K562 (cell line): ENCODE measurements around the gene GPSM3. TPM values are rescaled to one million over a fixed set of nuclear protein-coding genes. Genes with fewer than 3 reads are reported as not detected.

Experiments used
- BCL6 ChIP-seq: fragments of 250-450 bp; sonication (Bioruptor Pico); IDR thresholded peaks from 2 replicates; pipeline ENCODE4 v1.4.0; 2020
- CREB1 ChIP-seq, 2 experiments: sonication (generic) in 1 of 2; formaldehyde crosslinking in 1 of 2; IDR thresholded peaks; 2 replicates each; pipeline versions ENCODE4 v1.6.1 to v1.8.0; 2012 to 2022; ENCODE audit warnings: inconsistent platforms in 1 of 2, mild to moderate bottlenecking in 1 of 2, missing genetic modification reagents in 1 of 2, moderate library complexity in 1 of 2
- EGR1 ChIP-seq: fragments of 450-650 bp; conservative IDR thresholded peaks from 2 replicates; pipeline ENCODE4 v1.6.1; 2017; ENCODE audit warnings: mild to moderate bottlenecking
- GTF2F1 ChIP-seq: IDR thresholded peaks from 2 replicates; pipeline ENCODE4 v1.6.1; 2011; ENCODE audit warnings: low read depth, low read length, improper control_type of control experiment
- ILF3 ChIP-seq: fragments of 450-650 bp; IDR thresholded peaks from 2 replicates; pipeline ENCODE4 v1.6.1; 2018; ENCODE audit warnings: antibody characterized with exemption, mild to moderate bottlenecking, moderate library complexity, borderline replicate concordance
- KAT8 ChIP-seq: fragments of 450-650 bp; IDR thresholded peaks from 2 replicates; pipeline ENCODE4 v1.6.1; 2016; ENCODE audit warnings: low read depth, mild to moderate bottlenecking
- NCOA6 ChIP-seq: fragments of 450-650 bp; IDR thresholded peaks from 2 replicates; pipeline ENCODE4 v1.6.1; 2017; ENCODE audit warnings: mild to moderate bottlenecking
- NR2F6 ChIP-seq: fragments of 450-650 bp; formaldehyde crosslinking; IDR thresholded peaks from 2 replicates; pipeline ENCODE4 v1.4.0; 2020; ENCODE audit warnings: mild to moderate bottlenecking
- POLR2A ChIP-seq: fragments of 450-650 bp; conservative IDR thresholded peaks from 2 replicates; pipeline ENCODE4 v1.6.1; 2016
- PPARD ChIP-seq: fragments of 250-450 bp; sonication (Bioruptor Pico); IDR thresholded peaks from 2 replicates; pipeline ENCODE4 v1.8.0; 2022; ENCODE audit warnings: inconsistent platforms, mild to moderate bottlenecking, moderate library complexity
- PRMT5 ChIP-seq: sonication (generic); formaldehyde crosslinking; IDR thresholded peaks from 2 replicates; pipeline ENCODE4 v1.5.0; 2020; ENCODE audit warnings: missing genetic modification reagents
- RBM34 ChIP-seq: fragments of 200-400 bp; formaldehyde crosslinking; IDR thresholded peaks from 2 replicates; pipeline ENCODE4 v1.6.1; 2018; ENCODE audit warnings: low read length, borderline replicate concordance; ENCODE audit not compliant: insufficient read depth
- ZNF165 ChIP-seq: fragments of 250-450 bp; sonication (Bioruptor Pico); IDR thresholded peaks from 2 replicates; pipeline ENCODE4 v1.4.0; 2020; ENCODE audit warnings: borderline replicate concordance
- ZNF274 ChIP-seq: IDR thresholded peaks from 2 replicates; pipeline ENCODE4 v1.6.1; 2011; ENCODE audit warnings: low read depth, mild to moderate bottlenecking, low read length, moderate library complexity, borderline replicate concordance
- ZNF785 ChIP-seq: fragments of 250-450 bp; sonication (Bioruptor Pico); IDR thresholded peaks from 2 replicates; pipeline ENCODE4 v1.4.0; 2020; ENCODE audit warnings: mild to moderate bottlenecking
- polyA plus RNA-seq, 8 experiments: library from polyadenylated mRNA; depleted of rRNA in 4 of 8; stranded (reverse) in 5 of 8; unstranded in 3 of 8; fragments of >200 nt; fragmentation: Nextera tagmentation in 2 of 8; fragmentation: Illumina TruSeq in 1 of 8; extraction: Ambion mirVana in 2 of 8; extraction: Trizol in 1 of 8; gene quantifications; 2 replicates each; pipeline versions ENCODE4 v1.2.1 to v1.2.3, GENCODE V29; 2011 to 2014; ENCODE audit warnings: inconsistent platforms in 1 of 8, missing spikeins in 1 of 8
- total RNA-seq, 7 experiments: library from RNA; depleted of rRNA in 6 of 7; stranded (reverse); fragments of >200 nt in 6 of 7; fragmentation: Illumina TruSeq in 2 of 7; extraction: Trizol in 2 of 7; gene quantifications; 2 replicates each; pipeline versions ENCODE4 v1.2.1 to v1.2.3, GENCODE V29; 2011 to 2021; ENCODE audit warnings: low replicate concordance in 1 of 7
- TF ChIP-seq, protein P1 (sequence below): fragments of 450-650 bp; formaldehyde crosslinking; IDR thresholded peaks from 2 replicates; pipeline ENCODE4 v1.4.0; 2020; ENCODE audit warnings: mild to moderate bottlenecking, mixed read lengths
- TF ChIP-seq, protein P2 (sequence below): fragments of 450-650 bp; IDR thresholded peaks from 2 replicates; pipeline ENCODE4 v1.6.1; 2016; ENCODE audit warnings: missing biosample characterization, missing genetic modification characterization
- TF ChIP-seq, protein P3 (sequence below), 2 experiments: fragments of 200-800 bp in 1 of 2; sonication (Bioruptor generic) in 1 of 2; sonication (generic) in 1 of 2; formaldehyde crosslinking in 1 of 2; IDR thresholded peaks in 1 of 2; conservative IDR thresholded peaks in 1 of 2; 2 replicates each; pipeline versions ENCODE4 v1.5.0 to v1.6.1; 2016 to 2020; ENCODE audit warnings: missing compliant biosample characterization in 1 of 2, missing genetic modification characterization in 1 of 2, missing genetic modification reagents in 1 of 2
- TF ChIP-seq, protein P4 (sequence below), 2 experiments: IDR thresholded peaks; 2 replicates each; pipeline ENCODE4 v1.6.1; 2012; ENCODE audit warnings: improper control_type of control experiment in 2 of 2, low read depth in 2 of 2, low read length in 2 of 2, borderline replicate concordance in 1 of 2
- TF ChIP-seq, protein P5 (sequence below): sonication (generic); formaldehyde crosslinking; IDR thresholded peaks from 2 replicates; pipeline ENCODE4 v1.8.0; 2023; ENCODE audit warnings: mild to moderate bottlenecking, missing genetic modification reagents

The GPSM3 gene
- total and polyA plus RNA-seq, 9 of the 15 experiments (the other 6 are each of a cell fraction or from before 2014, with no cell fraction given): 5.3 to 42.6 (median 24.4) TPM

DNA sequence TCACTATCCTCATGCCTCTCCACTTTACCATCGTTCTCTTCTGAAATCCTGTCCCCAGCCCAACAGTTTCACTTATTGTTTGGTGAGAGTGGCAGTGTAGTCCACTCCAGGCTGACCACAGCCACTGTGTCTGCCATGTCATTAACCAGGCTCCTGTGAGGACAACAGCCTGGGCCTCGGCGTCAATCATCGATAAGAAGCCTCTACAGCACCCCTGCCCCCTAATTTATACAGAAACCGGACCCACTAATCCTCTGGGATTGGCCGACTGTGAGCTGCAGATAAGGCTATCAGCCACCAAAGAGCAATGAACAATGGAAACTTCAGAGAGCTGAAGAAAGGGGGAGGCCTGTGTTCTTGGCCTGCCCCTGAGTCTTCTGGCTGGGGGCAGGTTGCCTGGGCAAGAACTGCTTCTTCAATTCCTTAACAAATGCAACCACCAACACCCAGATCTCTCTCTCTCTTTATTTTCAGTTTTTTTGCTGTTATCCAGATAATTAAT lies 24.6 kb downstream of the GPSM3 start (continued):
- TF ChIP-seq BCL6 (CRISPR knock-in tag) (no peak), NCOA6 (no peak), ZNF274 (no peak), KAT8 (no peak), EGR1 (no peak), ZNF165 (CRISPR knock-in tag) (no peak), PRMT5 (CRISPR knock-in tag) (no peak), CREB1 (IDR thresholded peaks at IDR 0.05) (peak; percentile 60; the same call in 1 of the 2 replicates), CREB1 (CRISPR knock-in tag; IDR thresholded peaks at IDR 0.05) (no peak), ILF3 (peak; percentile 54; the same call in 1 of the 2 replicates), GTF2F1 (no peak), RBM34 (no peak), NR2F6 (CRISPR knock-in tag) (no peak), ZNF785 (CRISPR knock-in tag) (no peak), POLR2A (no peak; the same call in 1 of the 2 replicates), PPARD (no peak)
- TF ChIP-seq, protein P1, sequence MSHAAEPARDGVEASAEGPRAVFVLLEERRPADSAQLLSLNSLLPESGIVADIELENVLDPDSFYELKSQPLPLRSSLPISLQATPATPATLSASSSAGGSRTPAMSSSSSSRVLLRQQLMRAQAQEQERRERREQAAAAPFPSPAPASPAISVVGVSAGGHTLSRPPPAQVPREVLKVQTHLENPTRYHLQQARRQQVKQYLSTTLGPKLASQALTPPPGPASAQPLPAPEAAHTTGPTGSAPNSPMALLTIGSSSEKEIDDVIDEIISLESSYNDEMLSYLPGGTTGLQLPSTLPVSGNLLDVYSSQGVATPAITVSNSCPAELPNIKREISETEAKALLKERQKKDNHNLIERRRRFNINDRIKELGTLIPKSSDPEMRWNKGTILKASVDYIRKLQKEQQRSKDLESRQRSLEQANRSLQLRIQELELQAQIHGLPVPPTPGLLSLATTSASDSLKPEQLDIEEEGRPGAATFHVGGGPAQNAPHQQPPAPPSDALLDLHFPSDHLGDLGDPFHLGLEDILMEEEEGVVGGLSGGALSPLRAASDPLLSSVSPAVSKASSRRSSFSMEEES: no peak; the same call in 1 of the 2 replicates
- TF ChIP-seq, protein P2, sequence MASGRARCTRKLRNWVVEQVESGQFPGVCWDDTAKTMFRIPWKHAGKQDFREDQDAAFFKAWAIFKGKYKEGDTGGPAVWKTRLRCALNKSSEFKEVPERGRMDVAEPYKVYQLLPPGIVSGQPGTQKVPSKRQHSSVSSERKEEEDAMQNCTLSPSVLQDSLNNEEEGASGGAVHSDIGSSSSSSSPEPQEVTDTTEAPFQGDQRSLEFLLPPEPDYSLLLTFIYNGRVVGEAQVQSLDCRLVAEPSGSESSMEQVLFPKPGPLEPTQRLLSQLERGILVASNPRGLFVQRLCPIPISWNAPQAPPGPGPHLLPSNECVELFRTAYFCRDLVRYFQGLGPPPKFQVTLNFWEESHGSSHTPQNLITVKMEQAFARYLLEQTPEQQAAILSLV (tag): peak; percentile 81
- TF ChIP-seq, protein P3, sequence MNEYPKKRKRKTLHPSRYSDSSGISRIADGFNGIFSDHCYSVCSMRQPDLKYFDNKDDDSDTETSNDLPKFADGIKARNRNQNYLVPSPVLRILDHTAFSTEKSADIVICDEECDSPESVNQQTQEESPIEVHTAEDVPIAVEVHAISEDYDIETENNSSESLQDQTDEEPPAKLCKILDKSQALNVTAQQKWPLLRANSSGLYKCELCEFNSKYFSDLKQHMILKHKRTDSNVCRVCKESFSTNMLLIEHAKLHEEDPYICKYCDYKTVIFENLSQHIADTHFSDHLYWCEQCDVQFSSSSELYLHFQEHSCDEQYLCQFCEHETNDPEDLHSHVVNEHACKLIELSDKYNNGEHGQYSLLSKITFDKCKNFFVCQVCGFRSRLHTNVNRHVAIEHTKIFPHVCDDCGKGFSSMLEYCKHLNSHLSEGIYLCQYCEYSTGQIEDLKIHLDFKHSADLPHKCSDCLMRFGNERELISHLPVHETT (CRISPR knock-in tag; conservative IDR thresholded peaks at IDR 0.05 in 1 of 2, IDR thresholded peaks at IDR 0.05 in 1 of 2): peak in 1 of 2 experiments; percentile 85; a peak in 2 of 4 replicates
- TF ChIP-seq, protein P4, sequence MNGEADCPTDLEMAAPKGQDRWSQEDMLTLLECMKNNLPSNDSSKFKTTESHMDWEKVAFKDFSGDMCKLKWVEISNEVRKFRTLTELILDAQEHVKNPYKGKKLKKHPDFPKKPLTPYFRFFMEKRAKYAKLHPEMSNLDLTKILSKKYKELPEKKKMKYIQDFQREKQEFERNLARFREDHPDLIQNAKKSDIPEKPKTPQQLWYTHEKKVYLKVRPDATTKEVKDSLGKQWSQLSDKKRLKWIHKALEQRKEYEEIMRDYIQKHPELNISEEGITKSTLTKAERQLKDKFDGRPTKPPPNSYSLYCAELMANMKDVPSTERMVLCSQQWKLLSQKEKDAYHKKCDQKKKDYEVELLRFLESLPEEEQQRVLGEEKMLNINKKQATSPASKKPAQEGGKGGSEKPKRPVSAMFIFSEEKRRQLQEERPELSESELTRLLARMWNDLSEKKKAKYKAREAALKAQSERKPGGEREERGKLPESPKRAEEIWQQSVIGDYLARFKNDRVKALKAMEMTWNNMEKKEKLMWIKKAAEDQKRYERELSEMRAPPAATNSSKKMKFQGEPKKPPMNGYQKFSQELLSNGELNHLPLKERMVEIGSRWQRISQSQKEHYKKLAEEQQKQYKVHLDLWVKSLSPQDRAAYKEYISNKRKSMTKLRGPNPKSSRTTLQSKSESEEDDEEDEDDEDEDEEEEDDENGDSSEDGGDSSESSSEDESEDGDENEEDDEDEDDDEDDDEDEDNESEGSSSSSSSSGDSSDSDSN (IDR thresholded peaks at IDR 0.05; ENCODE audit: borderline replicate concordance in 1 of 2, low read depth in 2 of 2, low read length in 2 of 2): peak in 1 of 2 experiments; percentile 83; a peak in 1 of 4 replicates
- TF ChIP-seq, protein P5, sequence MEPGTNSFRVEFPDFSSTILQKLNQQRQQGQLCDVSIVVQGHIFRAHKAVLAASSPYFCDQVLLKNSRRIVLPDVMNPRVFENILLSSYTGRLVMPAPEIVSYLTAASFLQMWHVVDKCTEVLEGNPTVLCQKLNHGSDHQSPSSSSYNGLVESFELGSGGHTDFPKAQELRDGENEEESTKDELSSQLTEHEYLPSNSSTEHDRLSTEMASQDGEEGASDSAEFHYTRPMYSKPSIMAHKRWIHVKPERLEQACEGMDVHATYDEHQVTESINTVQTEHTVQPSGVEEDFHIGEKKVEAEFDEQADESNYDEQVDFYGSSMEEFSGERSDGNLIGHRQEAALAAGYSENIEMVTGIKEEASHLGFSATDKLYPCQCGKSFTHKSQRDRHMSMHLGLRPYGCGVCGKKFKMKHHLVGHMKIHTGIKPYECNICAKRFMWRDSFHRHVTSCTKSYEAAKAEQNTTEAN (CRISPR knock-in tag): no peak
